Peyer's patch (tissue), 4 donors: ENCODE data around the gene ACADVL.

Experiments
- POLR2A ChIP-seq, 2 donors: fragments of 450-650 bp; IDR thresholded peaks; one replicate each; pipeline ENCODE4 v1.5.1; 2017; ENCODE audit warnings: antibody characterized with exemption in 2 of 2, mild to moderate bottlenecking in 2 of 2, moderate library complexity in 2 of 2
- TF ChIP-seq, protein P1 (sequence below), 6 experiments: fragments of 450-650 bp in 4 of 6; fragments of 200-600 bp in 2 of 6; sonication (generic) in 1 of 6; IDR thresholded peaks; one replicate each; pipeline ENCODE4 v1.5.1; 2017 to 2019; ENCODE audit warnings: antibody characterized with exemption in 6 of 6, mild to moderate bottlenecking in 3 of 6, moderate library complexity in 1 of 6

DNA sequence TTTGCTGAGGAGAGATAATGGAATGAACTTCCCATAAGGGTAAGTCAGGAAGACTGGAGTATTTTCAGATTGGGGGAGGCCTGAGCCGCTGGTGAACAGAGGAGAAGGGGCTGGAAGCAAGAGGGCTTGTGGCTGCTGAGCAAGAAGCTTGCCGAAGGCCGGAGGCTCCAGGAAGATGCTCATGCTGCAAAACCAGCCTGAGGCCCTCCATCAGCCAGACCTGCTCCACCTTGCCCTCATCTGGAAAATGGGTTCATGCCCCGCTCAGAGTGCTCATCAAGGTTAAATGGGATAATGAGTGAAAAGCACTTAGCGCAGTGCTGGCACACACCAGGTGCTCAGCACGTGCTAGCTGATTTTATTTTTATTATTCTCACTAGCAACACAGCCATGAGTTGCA, 35.1 kb upstream of the ACADVL start:
- TF ChIP-seq POLR2A (IDR thresholded peaks at IDR 0.05): no peak
- TF ChIP-seq, protein P1, sequence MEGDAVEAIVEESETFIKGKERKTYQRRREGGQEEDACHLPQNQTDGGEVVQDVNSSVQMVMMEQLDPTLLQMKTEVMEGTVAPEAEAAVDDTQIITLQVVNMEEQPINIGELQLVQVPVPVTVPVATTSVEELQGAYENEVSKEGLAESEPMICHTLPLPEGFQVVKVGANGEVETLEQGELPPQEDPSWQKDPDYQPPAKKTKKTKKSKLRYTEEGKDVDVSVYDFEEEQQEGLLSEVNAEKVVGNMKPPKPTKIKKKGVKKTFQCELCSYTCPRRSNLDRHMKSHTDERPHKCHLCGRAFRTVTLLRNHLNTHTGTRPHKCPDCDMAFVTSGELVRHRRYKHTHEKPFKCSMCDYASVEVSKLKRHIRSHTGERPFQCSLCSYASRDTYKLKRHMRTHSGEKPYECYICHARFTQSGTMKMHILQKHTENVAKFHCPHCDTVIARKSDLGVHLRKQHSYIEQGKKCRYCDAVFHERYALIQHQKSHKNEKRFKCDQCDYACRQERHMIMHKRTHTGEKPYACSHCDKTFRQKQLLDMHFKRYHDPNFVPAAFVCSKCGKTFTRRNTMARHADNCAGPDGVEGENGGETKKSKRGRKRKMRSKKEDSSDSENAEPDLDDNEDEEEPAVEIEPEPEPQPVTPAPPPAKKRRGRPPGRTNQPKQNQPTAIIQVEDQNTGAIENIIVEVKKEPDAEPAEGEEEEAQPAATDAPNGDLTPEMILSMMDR (IDR thresholded peaks at IDR 0.05): no peak
